Thymus (tissue), 11 donors: Measurements from ENCODE around the gene HDAC4. TPM values are rescaled to one million over a fixed set of nuclear protein-coding genes. Genes with fewer than 3 reads are reported as not detected.

Experiments used
- DNase-seq, 9 donors: peaks; one replicate each; pipeline ENCODE4 v3.0.0-alpha.2; 2013; ENCODE audit warnings: low spot score in 9 of 9, low read depth in 6 of 9, missing footprints in 1 of 9
- H3K27ac ChIP-seq, 2 donors: one replicate each; pipeline ENCODE4 v1.5.1; 2013; ENCODE audit warnings: control low read depth in 1 of 2, low read depth in 1 of 2, low read length in 1 of 2, mild to moderate bottlenecking in 1 of 2, moderate library complexity in 1 of 2
- H3K27me3 ChIP-seq, 2 donors: one replicate each; pipeline ENCODE4 v1.5.1; 2013; ENCODE audit warnings: low read length in 1 of 2; ENCODE audit not compliant: control insufficient read depth in 2 of 2, insufficient read depth in 1 of 2
- H3K36me3 ChIP-seq, 2 donors: one replicate each; pipeline ENCODE4 v1.5.1; 2013; ENCODE audit warnings: low read length in 1 of 2, mild to moderate bottlenecking in 1 of 2, moderate library complexity in 1 of 2; ENCODE audit not compliant: control insufficient read depth in 2 of 2, insufficient read depth in 2 of 2
- H3K4me1 ChIP-seq, 2 donors: one replicate each; pipeline ENCODE4 v1.5.1; 2013; ENCODE audit warnings: low read length in 2 of 2; ENCODE audit not compliant: control insufficient read depth in 2 of 2, insufficient read depth in 2 of 2
- H3K4me3 ChIP-seq, 2 donors: one replicate each; pipeline ENCODE4 v1.5.1; 2013; ENCODE audit warnings: low read length in 2 of 2, control low read depth in 1 of 2, mild to moderate bottlenecking in 1 of 2
- H3K9me3 ChIP-seq, 2 donors: one replicate each; pipeline ENCODE4 v1.5.1; 2013; ENCODE audit warnings: low read length in 1 of 2, mild to moderate bottlenecking in 1 of 2; ENCODE audit not compliant: control insufficient read depth in 2 of 2, insufficient read depth in 1 of 2
- WGBS: extraction: QIAGEN DNeasy Blood & Tissue Kit; methylation state at CpG from one replicate; pipeline ENCODE4 v1.1.7; 2013; 5-methylcytosine and 5-hydroxymethylcytosine counted together
- polyA plus RNA-seq: library from polyadenylated mRNA; stranded (reverse); fragments of 200-250 nt; gene quantifications from one replicate; pipeline ENCODE4 v1.2.3, GENCODE V29; 2013
- total RNA-seq: library from RNA; stranded (reverse); fragments of 120-200 nt; gene quantifications from one replicate; pipeline ENCODE4 v1.2.4, GENCODE V29; 2013
- donor health status: healthy.

Gene HDAC4
- total and polyA plus RNA-seq, 2 donors = 7.8 to 17.9 TPM

- DNase-seq = no peak
- WGBS = 99% methylated on average over 8 of the region's 8 CpGs
- no peaks in the 10 kb centered on the region for H3K4me1 ChIP-seq
- peaks cover 54 to 70% of the 10 kb centered on the region in 2 donors for H3K36me3 ChIP-seq
- no peak overlapping the region for H3K4me3 ChIP-seq
- no peak overlapping the region for H3K27ac ChIP-seq
- no peaks in the 10 kb centered on the region for H3K9me3 ChIP-seq
- H3K27me3 ChIP-seq = no peaks in the 10 kb centered on the region
Observed at GRCh38 chr2:239054921-239055320, 345.9 kb downstream of the HDAC4 start.

GRCh38 chr2:239053801-239054503, 346.9 kb downstream of the HDAC4 start:
- H3K9me3 ChIP-seq = no peaks in the 10 kb centered on the region
- H3K27ac ChIP-seq = no peak overlapping the region
- H3K36me3 ChIP-seq = peaks cover 51 to 66% of the 10 kb centered on the region in 2 donors
- H3K27me3 ChIP-seq = no peaks in the 10 kb centered on the region
- no peak overlapping the region for H3K4me3 ChIP-seq
- over 99% methylated on average over 15 of the region's 15 CpGs for WGBS
- DNase-seq = no peak
- H3K4me1 ChIP-seq = no peaks in the 10 kb centered on the region

- WGBS = 97% methylated on average over 51 of the region's 51 CpGs
- peaks cover 51 to 62% of the 10 kb centered on the region in 2 donors for H3K36me3 ChIP-seq
- H3K4me1 ChIP-seq = no peaks in the 10 kb centered on the region
- no peak for DNase-seq
- no peak overlapping the region for H3K27ac ChIP-seq
- no peak overlapping the region for H3K4me3 ChIP-seq
- no peaks in the 10 kb centered on the region for H3K27me3 ChIP-seq
- H3K9me3 ChIP-seq = no peaks in the 10 kb centered on the region
Observed at GRCh38 chr2:239052798-239053665, 347.8 kb downstream of the HDAC4 start.

GRCh38 chr2:239051891-239052445, 348.9 kb downstream of the HDAC4 start:
- DNase-seq = no peak
- H3K27ac ChIP-seq = no peak overlapping the region
- no peak overlapping the region for H3K4me3 ChIP-seq
- H3K27me3 ChIP-seq = no peaks in the 10 kb centered on the region
- H3K4me1 ChIP-seq = no peaks in the 10 kb centered on the region
- H3K36me3 ChIP-seq = peaks cover 51 to 54% of the 10 kb centered on the region in 2 donors
- 98% methylated on average over 19 of the region's 19 CpGs for WGBS
- H3K9me3 ChIP-seq = no peaks in the 10 kb centered on the region

- peaks cover 40% of the 10 kb centered on the region in 2 donors for H3K36me3 ChIP-seq
- no peak overlapping the region for H3K27ac ChIP-seq
- H3K9me3 ChIP-seq = no peaks in the 10 kb centered on the region
- no peaks in the 10 kb centered on the region for H3K27me3 ChIP-seq
- H3K4me1 ChIP-seq = no peaks in the 10 kb centered on the region
- 96% methylated on average over 3 of the region's 3 CpGs for WGBS
- DNase-seq = no peak
- no peak overlapping the region for H3K4me3 ChIP-seq
Observed at GRCh38 chr2:239050252-239050649, 350.6 kb downstream of the HDAC4 start.

- Histone ChIP-seq H3K36me3 (peaks cover 34 to 37% of the 10 kb centered on the region in 2 donors), H3K4me3 (no peak overlapping the region), H3K27ac (no peak overlapping the region), H3K27me3 (no peaks in the 10 kb centered on the region), H3K4me1 (no peaks in the 10 kb centered on the region), H3K9me3 (no peaks in the 10 kb centered on the region)
- no peak for DNase-seq
- WGBS = 98% methylated on average over 28 of the region's 28 CpGs
Observed at GRCh38 chr2:239049421-239050251, 351.2 kb downstream of the HDAC4 start.

GRCh38 chr2:239048736-239049135, 352.1 kb downstream of the HDAC4 start:
- no peaks in the 10 kb centered on the region for H3K9me3 ChIP-seq
- H3K27ac ChIP-seq = no peak overlapping the region
- DNase-seq = no peak
- WGBS = 95% methylated on average over 16 of the region's 16 CpGs
- no peaks in the 10 kb centered on the region for H3K4me1 ChIP-seq
- H3K27me3 ChIP-seq = no peaks in the 10 kb centered on the region
- peaks cover 27 to 28% of the 10 kb centered on the region in 2 donors for H3K36me3 ChIP-seq
- no peak overlapping the region for H3K4me3 ChIP-seq

GRCh38 chr2:239047861-239048260, 353.0 kb downstream of the HDAC4 start:
- Histone ChIP-seq H3K36me3 (peaks cover 18 to 19% of the 10 kb centered on the region in 2 donors), H3K9me3 (no peaks in the 10 kb centered on the region), H3K4me3 (no peak overlapping the region), H3K27ac (no peak overlapping the region), H3K27me3 (no peaks in the 10 kb centered on the region), H3K4me1 (no peaks in the 10 kb centered on the region)
- DNase-seq = no peak
- 97% methylated on average over 11 of the region's 11 CpGs for WGBS
